CD14-positive monocyte (primary cell): ENCODE data around the gene THSD4. TPM values are rescaled to one million over a fixed set of nuclear protein-coding genes. Genes with fewer than 3 reads are reported as not detected.

Experiments
- DNase-seq, 3 donors: peaks; one replicate each; pipeline ENCODE4 v3.0.0-alpha.2; 2011 to 2022
- H2AFZ ChIP-seq: 2 replicates; pipeline ENCODE4 v1.6.0; 2012; ENCODE audit warnings: mild to moderate bottlenecking, low read depth, low read length, inconsistent platforms; ENCODE audit not compliant: insufficient read depth, poor library complexity, severe bottlenecking
- H3K27ac ChIP-seq, 2 donors: 1 replicate in 1 of 2; 2 replicates in 1 of 2; pipeline ENCODE4 v1.5.1; 2012 to 2013; ENCODE audit warnings: low read length in 2 of 2, control low read depth in 1 of 2, inconsistent platforms in 1 of 2, low read depth in 1 of 2, mild to moderate bottlenecking in 1 of 2
- H3K27me3 ChIP-seq, 2 donors: one replicate each; pipeline versions ENCODE4 v1.6.0 to v1.6.1; 2011 to 2013; ENCODE audit warnings: low read length in 2 of 2; ENCODE audit not compliant: control insufficient read depth in 2 of 2, insufficient read depth in 2 of 2
- H3K36me3 ChIP-seq, 2 donors: replicated peaks in 1 of 2; 1 replicate in 1 of 2; 2 replicates in 1 of 2; pipeline versions ENCODE4 v1.5.1 to v1.6.1; 2012 to 2013; ENCODE audit warnings: low read length in 2 of 2, control low read depth in 1 of 2, inconsistent platforms in 1 of 2, mild to moderate bottlenecking in 1 of 2; ENCODE audit not compliant: insufficient read depth in 2 of 2, control insufficient read depth in 1 of 2
- H3K4me1 ChIP-seq, 2 donors: 1 replicate in 1 of 2; 2 replicates in 1 of 2; pipeline versions ENCODE4 v1.5.1 to v1.6.1; 2012 to 2013; ENCODE audit warnings: low read length in 2 of 2, control low read depth in 1 of 2, inconsistent platforms in 1 of 2, mild to moderate bottlenecking in 1 of 2, moderate library complexity in 1 of 2; ENCODE audit not compliant: insufficient read depth in 2 of 2, control insufficient read depth in 1 of 2
- H3K4me2 ChIP-seq: replicated peaks from 2 replicates; pipeline ENCODE3; 2012; ENCODE audit warnings: low read length, moderate library complexity, mild to moderate bottlenecking; ENCODE audit not compliant: poor library complexity, severe bottlenecking; ENCODE audit errors: extremely low read depth
- H3K4me3 ChIP-seq, 3 experiments: fragments of 200-600 bp in 1 of 3; sonication (generic) in 1 of 3; replicated peaks in 1 of 3; 1 replicate in 2 of 3; 2 replicates in 1 of 3; pipeline ENCODE4 v1.5.1; 2011 to 2013; ENCODE audit warnings: low read length in 3 of 3, mild to moderate bottlenecking in 3 of 3, control low read depth in 2 of 3, low read depth in 2 of 3, inconsistent platforms in 1 of 3, moderate library complexity in 1 of 3
- H3K79me2 ChIP-seq: 2 replicates; pipeline ENCODE4 v1.6.0; 2012; ENCODE audit warnings: mild to moderate bottlenecking, control low read depth, inconsistent platforms, low read length, moderate library complexity; ENCODE audit not compliant: insufficient read depth
- H3K9ac ChIP-seq: 2 replicates; pipeline ENCODE4 v1.6.0; 2017; ENCODE audit warnings: low read length, mild to moderate bottlenecking; ENCODE audit not compliant: insufficient read depth, poor library complexity, severe bottlenecking
- H3K9me3 ChIP-seq, 2 donors: replicated peaks in 1 of 2; 1 replicate in 1 of 2; 2 replicates in 1 of 2; pipeline versions ENCODE4 v1.5.1 to v1.6.1; 2012 to 2013; ENCODE audit warnings: low read length in 2 of 2, control low read depth in 1 of 2; ENCODE audit not compliant: control insufficient read depth in 1 of 2, insufficient read depth in 1 of 2
- H4K20me1 ChIP-seq: 2 replicates; pipeline ENCODE4 v1.6.0; 2012; ENCODE audit warnings: mild to moderate bottlenecking, low read length, control low read depth, moderate library complexity; ENCODE audit not compliant: insufficient read depth
- H3K27ac Mint-ChIP-seq, 7 donors: one replicate each; pipeline ENCODE4 v1.8.0; 2020; ENCODE audit warnings: mild to moderate bottlenecking in 7 of 7, mixed read lengths in 7 of 7, moderate library complexity in 6 of 7, inconsistent platforms in 2 of 7
- H3K27me3 Mint-ChIP-seq, 3 donors: one replicate each; pipeline ENCODE4 v1.8.0; 2021 to 2022; ENCODE audit warnings: low read depth in 3 of 3, mild to moderate bottlenecking in 3 of 3, mixed read lengths in 3 of 3, moderate library complexity in 3 of 3, inconsistent platforms in 1 of 3
- H3K36me3 Mint-ChIP-seq, 2 donors: one replicate each; pipeline ENCODE4 v1.8.0; 2020; ENCODE audit warnings: mixed read lengths in 2 of 2, inconsistent platforms in 1 of 2, mild to moderate bottlenecking in 1 of 2
- H3K4me1 Mint-ChIP-seq: one replicate; pipeline ENCODE4 v1.8.0; 2020; ENCODE audit warnings: mild to moderate bottlenecking, mixed read lengths
- H3K4me3 Mint-ChIP-seq, 2 donors: one replicate each; pipeline ENCODE4 v1.8.0; 2020; ENCODE audit warnings: mild to moderate bottlenecking in 2 of 2, mixed read lengths in 2 of 2, moderate library complexity in 1 of 2
- H3K9me3 Mint-ChIP-seq, 7 donors: one replicate each; pipeline ENCODE4 v1.8.0; 2020 to 2022; ENCODE audit warnings: mixed read lengths in 7 of 7, mild to moderate bottlenecking in 6 of 7, moderate library complexity in 6 of 7, inconsistent platforms in 2 of 7
- WGBS: methylation state at CpG from one replicate; pipeline ENCODE4 v1.1.5; 2013; ENCODE audit warnings: missing lambda C conversion rate; ENCODE audit not compliant: insufficient coverage; 5-methylcytosine and 5-hydroxymethylcytosine counted together
- intact Hi-C, 2 donors: fragments of 100-400 bp; cut with micrococcal nuclease; formaldehyde crosslinking; loops; one replicate each; pipeline versions ENCODE4 v1.15.0 to v1.15.1; 2023
- polyA plus RNA-seq, 3 donors: library from polyadenylated mRNA; depleted of rRNA in 1 of 3; unstranded in 2 of 3; stranded (reverse) in 1 of 3; fragments of 300-500 nt in 2 of 3; fragments of >200 nt in 1 of 3; fragmentation: Illumina TruSeq in 2 of 3; gene quantifications; 1 replicate in 2 of 3; 2 replicates in 1 of 3; pipeline ENCODE4 v1.2.3, GENCODE V29; 2012 to 2021
- TF ChIP-seq, protein P1 (sequence below): fragments of 200-600 bp; IDR thresholded peaks from one replicate; pipeline ENCODE4 v1.8.0; 2022; ENCODE audit warnings: antibody characterized with exemption, mild to moderate bottlenecking

The THSD4 gene
- polyA plus RNA-seq, 3 donors = not detected

DNA sequence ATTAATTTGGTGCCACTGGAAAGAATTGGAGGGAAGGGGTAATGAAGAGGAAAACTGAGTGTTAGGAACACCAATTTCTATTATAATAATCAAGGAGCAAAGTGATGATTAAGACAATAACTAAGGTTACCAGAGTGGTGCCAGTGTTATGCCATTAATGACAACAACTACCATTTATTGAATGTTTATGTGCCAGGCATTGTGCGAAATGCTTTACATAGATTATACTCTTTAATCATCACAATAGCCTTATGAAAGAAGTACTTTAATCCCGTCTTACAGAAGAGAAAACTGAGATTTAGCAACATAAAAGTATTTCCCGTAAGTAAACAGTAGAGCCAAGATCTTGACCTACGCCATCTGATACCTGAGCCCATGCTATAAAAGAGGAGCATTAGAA is 507.8 kb downstream of the THSD4 start:
- no peaks in the 10 kb centered on the region for H3K4me1 Mint-ChIP-seq
- H3K9ac ChIP-seq = no peak overlapping the region
- H3K9me3 Mint-ChIP-seq = peaks cover 0 to 4% (median 0%) of the 10 kb centered on the region in 7 donors
- TF ChIP-seq, protein P1, sequence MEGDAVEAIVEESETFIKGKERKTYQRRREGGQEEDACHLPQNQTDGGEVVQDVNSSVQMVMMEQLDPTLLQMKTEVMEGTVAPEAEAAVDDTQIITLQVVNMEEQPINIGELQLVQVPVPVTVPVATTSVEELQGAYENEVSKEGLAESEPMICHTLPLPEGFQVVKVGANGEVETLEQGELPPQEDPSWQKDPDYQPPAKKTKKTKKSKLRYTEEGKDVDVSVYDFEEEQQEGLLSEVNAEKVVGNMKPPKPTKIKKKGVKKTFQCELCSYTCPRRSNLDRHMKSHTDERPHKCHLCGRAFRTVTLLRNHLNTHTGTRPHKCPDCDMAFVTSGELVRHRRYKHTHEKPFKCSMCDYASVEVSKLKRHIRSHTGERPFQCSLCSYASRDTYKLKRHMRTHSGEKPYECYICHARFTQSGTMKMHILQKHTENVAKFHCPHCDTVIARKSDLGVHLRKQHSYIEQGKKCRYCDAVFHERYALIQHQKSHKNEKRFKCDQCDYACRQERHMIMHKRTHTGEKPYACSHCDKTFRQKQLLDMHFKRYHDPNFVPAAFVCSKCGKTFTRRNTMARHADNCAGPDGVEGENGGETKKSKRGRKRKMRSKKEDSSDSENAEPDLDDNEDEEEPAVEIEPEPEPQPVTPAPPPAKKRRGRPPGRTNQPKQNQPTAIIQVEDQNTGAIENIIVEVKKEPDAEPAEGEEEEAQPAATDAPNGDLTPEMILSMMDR = no peak
- no peaks in the 10 kb centered on the region for H3K36me3 Mint-ChIP-seq
- intact Hi-C loops = no loop called here
- no CpG with 5 or more reads among the region's 4 CpGs for WGBS
- no peak overlapping the region for H3K4me3 Mint-ChIP-seq
- no peak overlapping the region for H3K27ac ChIP-seq
- no peaks in the 10 kb centered on the region for H3K79me2 ChIP-seq
- H3K4me1 ChIP-seq = no peaks in the 10 kb centered on the region
- H2AFZ ChIP-seq = no peak overlapping the region
- H4K20me1 ChIP-seq = no peaks in the 10 kb centered on the region
- no peak for DNase-seq
- H3K4me2 ChIP-seq = no peak overlapping the region
- H3K27me3 ChIP-seq = no peaks in the 10 kb centered on the region
- H3K36me3 ChIP-seq = no peaks in the 10 kb centered on the region
- peaks cover 0 to 7% (median 4%) of the 10 kb centered on the region in 3 donors for H3K27me3 Mint-ChIP-seq
- H3K9me3 ChIP-seq = no peaks in the 10 kb centered on the region
- no peak overlapping the region for H3K4me3 ChIP-seq
- H3K27ac Mint-ChIP-seq = no peak overlapping the region

DNA sequence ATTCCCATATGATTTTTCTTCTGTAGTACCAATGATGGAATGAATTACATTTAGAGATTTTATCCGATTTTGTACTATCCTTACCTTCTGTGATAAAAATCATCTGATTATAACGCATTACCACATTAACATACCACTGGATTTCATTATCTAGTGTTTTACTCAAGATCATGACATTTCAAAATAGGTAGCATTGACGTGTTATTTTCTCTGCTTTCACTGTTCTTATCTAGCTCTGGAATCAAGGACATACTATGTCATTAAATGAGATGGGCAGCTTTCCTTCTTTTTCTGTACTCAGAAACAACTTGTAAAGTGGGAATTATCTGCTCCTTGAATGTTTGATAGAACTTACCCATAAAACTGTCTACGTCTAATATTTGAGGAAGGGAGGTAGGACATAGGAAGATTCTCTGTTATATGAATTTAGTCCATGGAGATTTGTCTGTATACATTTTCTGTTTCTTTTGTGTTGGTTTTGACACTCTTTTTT is 511.4 kb downstream of the THSD4 start:
- peaks cover 0 to 11% (median 4%) of the 10 kb centered on the region in 3 donors for H3K27me3 Mint-ChIP-seq
- H3K4me1 Mint-ChIP-seq = no peaks in the 10 kb centered on the region
- H3K9me3 ChIP-seq = no peaks in the 10 kb centered on the region
- H3K27ac ChIP-seq = no peak overlapping the region
- H3K4me3 Mint-ChIP-seq = no peak overlapping the region
- no peaks in the 10 kb centered on the region for H3K36me3 ChIP-seq
- no CpG with 5 or more reads among the region's 4 CpGs for WGBS
- intact Hi-C loops = no loop called here
- no peak overlapping the region for H3K4me3 ChIP-seq
- H3K4me1 ChIP-seq = no peaks in the 10 kb centered on the region
- TF ChIP-seq, protein P1 = no peak
- no peak overlapping the region for H3K9ac ChIP-seq
- peaks cover 0 to 4% (median 0%) of the 10 kb centered on the region in 7 donors for H3K9me3 Mint-ChIP-seq
- H3K4me2 ChIP-seq = no peak overlapping the region
- no peaks in the 10 kb centered on the region for H3K79me2 ChIP-seq
- no peaks in the 10 kb centered on the region for H3K27me3 ChIP-seq
- H3K27ac Mint-ChIP-seq = no peak overlapping the region
- no peak overlapping the region for H2AFZ ChIP-seq
- H4K20me1 ChIP-seq = no peaks in the 10 kb centered on the region
- H3K36me3 Mint-ChIP-seq = no peaks in the 10 kb centered on the region
- no peak for DNase-seq
